Panc1 (cell line): ENCODE measurements around the gene CXCL17. TPM values are rescaled to one million over a fixed set of nuclear protein-coding genes. Genes with fewer than 3 reads are reported as not detected.

Experiments used
- ATAC-seq: fragments of 200-7000 bp; cut with Tn5 transposase; 2 replicates; pipeline ENCODE4 v1.9.1; 2020; ENCODE audit warnings: mild to moderate bottlenecking, moderate library complexity
- BruUV-seq: library from RNA; stranded (reverse); fragments of 400-500 nt; replicated peaks from 2 replicates; lab custom pipeline; 2021; lab: Mats Ljungman, UMichigan
- CTCF ChIA-PET: fragments of 300-600 bp; sonication (Branson Sonifier 250); formaldehyde crosslinking; loops from one replicate; lab custom pipeline; 2022; ENCODE audit warnings: antibody characterized with exemption; lab: Charles Lee
- POLR2A ChIA-PET: fragments of 300-600 bp; sonication (Branson Sonifier 250); formaldehyde crosslinking; loops from one replicate; lab custom pipeline; 2022; ENCODE audit warnings: antibody characterized with exemption; lab: Charles Lee
- DNase-seq: peaks from one replicate; pipeline ENCODE4 v3.0.0-alpha.2; 2010; ENCODE audit warnings: low read depth, low spot score
- H3K27ac ChIP-seq: 2 replicates; pipeline ENCODE4 v1.5.1; 2011; ENCODE audit warnings: mild to moderate bottlenecking, low read length, inconsistent platforms
- H3K27me3 ChIP-seq: fragments of 200-500 bp; sonication (Bioruptor generic); 2 replicates; pipeline ENCODE4 v1.6.0; 2014; ENCODE audit warnings: low read length, inconsistent platforms; ENCODE audit not compliant: control insufficient read depth, insufficient read depth
- H3K36me3 ChIP-seq: fragments of 200-500 bp; sonication (Bioruptor generic); 2 replicates; pipeline ENCODE4 v1.5.1; 2014; ENCODE audit warnings: inconsistent platforms, mild to moderate bottlenecking, low read length, moderate library complexity; ENCODE audit not compliant: control insufficient read depth, insufficient read depth
- H3K4me1 ChIP-seq: 2 replicates; pipeline ENCODE4 v1.5.1; 2011; ENCODE audit warnings: inconsistent platforms, mild to moderate bottlenecking, low read length, moderate library complexity; ENCODE audit not compliant: control insufficient read depth, insufficient read depth
- H3K4me3 ChIP-seq, 2 experiments: 2 replicates each; pipeline ENCODE4 v1.5.1; 2011 to 2012; ENCODE audit warnings: low read depth in 2 of 2, low read length in 2 of 2, mild to moderate bottlenecking in 2 of 2, inconsistent platforms in 1 of 2, moderate library complexity in 1 of 2
- H3K9me3 ChIP-seq: fragments of 200-500 bp; sonication (Bioruptor generic); 2 replicates; pipeline ENCODE4 v1.5.1; 2014; ENCODE audit warnings: low read depth, mild to moderate bottlenecking, inconsistent platforms, low read length, moderate library complexity; ENCODE audit not compliant: control insufficient read depth, insufficient read depth
- POLR2AphosphoS5 ChIP-seq: IDR thresholded peaks from 2 replicates; pipeline ENCODE4 v1.6.1; 2012; ENCODE audit warnings: mild to moderate bottlenecking, low read depth, low read length, moderate library complexity
- SIN3A ChIP-seq: IDR thresholded peaks from 2 replicates; pipeline ENCODE4 v1.6.1; 2012; ENCODE audit warnings: low read depth, mild to moderate bottlenecking, low read length, moderate library complexity, borderline replicate concordance; ENCODE audit not compliant: insufficient read depth
- TCF7L2 ChIP-seq: IDR thresholded peaks from 2 replicates; pipeline ENCODE4 v1.6.1; 2011; ENCODE audit warnings: mild to moderate bottlenecking, low read depth, low read length, inconsistent platforms
- in situ Hi-C: cut with HindIII; loops from 2 replicates; pipeline ENCODE4 v1.10.0; 2016; ENCODE audit warnings: low sequenced_read_pairs, low pct_unique_long_range_greater_than_20kb
- intact Hi-C: fragments of 100-400 bp; cut with micrococcal nuclease; formaldehyde crosslinking; loops from one replicate; pipeline ENCODE4 v1.10.0; 2022; ENCODE audit not compliant: unreplicated experiment
- total RNA-seq: library from RNA; stranded (reverse); gene quantifications from one replicate; pipeline ENCODE4 v1.2.1, GENCODE V29; 2021; ENCODE audit not compliant: unreplicated experiment
- TF ChIP-seq, protein P1 (sequence below): fragments of 450-650 bp; IDR thresholded peaks from 2 replicates; pipeline ENCODE4 v1.5.1; 2017; ENCODE audit warnings: mild to moderate bottlenecking
- TF ChIP-seq, protein P2 (sequence below), 2 experiments: IDR thresholded peaks; 2 replicates each; pipeline ENCODE4 v1.6.1; 2011 to 2012; ENCODE audit warnings: low read depth in 2 of 2, control low read depth in 1 of 2, low read length in 1 of 2, mild to moderate bottlenecking in 1 of 2, moderate library complexity in 1 of 2; ENCODE audit not compliant: insufficient read depth in 1 of 2

The CXCL17 gene
- total RNA-seq, 1 experiment from 2014 or later: not detected

DNA sequence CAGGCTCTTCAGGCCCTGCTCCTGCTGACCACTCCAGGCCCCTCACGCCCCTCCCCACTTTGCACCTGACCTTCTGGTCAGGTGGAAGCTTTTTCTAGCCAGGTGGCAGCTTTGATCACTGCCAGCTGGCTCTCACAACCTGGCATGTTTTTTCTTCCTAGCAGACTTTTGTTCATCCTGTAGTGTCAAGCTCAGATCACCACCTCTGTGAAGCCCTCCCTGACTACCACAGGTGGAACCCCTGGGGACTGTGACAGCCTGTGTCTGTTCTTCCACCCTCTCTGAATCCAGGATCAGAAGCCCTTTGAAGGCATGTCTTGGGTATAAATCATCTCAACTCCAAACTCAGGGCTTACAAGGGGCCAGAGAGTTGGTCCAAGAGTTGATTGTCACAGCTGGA, 42.3 kb downstream of the CXCL17 start:
- no peak for DNase-seq
- Histone ChIP-seq H3K9me3 (no peaks in the 10 kb centered on the region), H3K36me3 (no peaks in the 10 kb centered on the region), H3K4me3 (no peak overlapping the region), H3K27ac (no peak overlapping the region), H3K4me1 (peaks cover 9% of the 10 kb centered on the region), H3K27me3 (no peaks in the 10 kb centered on the region)
- POLR2A ChIA-PET: interaction anchor here (0.5 kb wide), 1 partner anchor 265 kb away, joined by 3 read pairs; no protein-coding TSS in a partner anchor
- in situ Hi-C loops: no loop called here
- intact Hi-C loops: no loop called here
- CTCF ChIA-PET: no interaction called here
- TF ChIP-seq, protein P1, sequence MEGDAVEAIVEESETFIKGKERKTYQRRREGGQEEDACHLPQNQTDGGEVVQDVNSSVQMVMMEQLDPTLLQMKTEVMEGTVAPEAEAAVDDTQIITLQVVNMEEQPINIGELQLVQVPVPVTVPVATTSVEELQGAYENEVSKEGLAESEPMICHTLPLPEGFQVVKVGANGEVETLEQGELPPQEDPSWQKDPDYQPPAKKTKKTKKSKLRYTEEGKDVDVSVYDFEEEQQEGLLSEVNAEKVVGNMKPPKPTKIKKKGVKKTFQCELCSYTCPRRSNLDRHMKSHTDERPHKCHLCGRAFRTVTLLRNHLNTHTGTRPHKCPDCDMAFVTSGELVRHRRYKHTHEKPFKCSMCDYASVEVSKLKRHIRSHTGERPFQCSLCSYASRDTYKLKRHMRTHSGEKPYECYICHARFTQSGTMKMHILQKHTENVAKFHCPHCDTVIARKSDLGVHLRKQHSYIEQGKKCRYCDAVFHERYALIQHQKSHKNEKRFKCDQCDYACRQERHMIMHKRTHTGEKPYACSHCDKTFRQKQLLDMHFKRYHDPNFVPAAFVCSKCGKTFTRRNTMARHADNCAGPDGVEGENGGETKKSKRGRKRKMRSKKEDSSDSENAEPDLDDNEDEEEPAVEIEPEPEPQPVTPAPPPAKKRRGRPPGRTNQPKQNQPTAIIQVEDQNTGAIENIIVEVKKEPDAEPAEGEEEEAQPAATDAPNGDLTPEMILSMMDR: no peak
- TF ChIP-seq TCF7L2 (no peak), SIN3A (no peak), POLR2AphosphoS5 (no peak)
- TF ChIP-seq, protein P2, sequence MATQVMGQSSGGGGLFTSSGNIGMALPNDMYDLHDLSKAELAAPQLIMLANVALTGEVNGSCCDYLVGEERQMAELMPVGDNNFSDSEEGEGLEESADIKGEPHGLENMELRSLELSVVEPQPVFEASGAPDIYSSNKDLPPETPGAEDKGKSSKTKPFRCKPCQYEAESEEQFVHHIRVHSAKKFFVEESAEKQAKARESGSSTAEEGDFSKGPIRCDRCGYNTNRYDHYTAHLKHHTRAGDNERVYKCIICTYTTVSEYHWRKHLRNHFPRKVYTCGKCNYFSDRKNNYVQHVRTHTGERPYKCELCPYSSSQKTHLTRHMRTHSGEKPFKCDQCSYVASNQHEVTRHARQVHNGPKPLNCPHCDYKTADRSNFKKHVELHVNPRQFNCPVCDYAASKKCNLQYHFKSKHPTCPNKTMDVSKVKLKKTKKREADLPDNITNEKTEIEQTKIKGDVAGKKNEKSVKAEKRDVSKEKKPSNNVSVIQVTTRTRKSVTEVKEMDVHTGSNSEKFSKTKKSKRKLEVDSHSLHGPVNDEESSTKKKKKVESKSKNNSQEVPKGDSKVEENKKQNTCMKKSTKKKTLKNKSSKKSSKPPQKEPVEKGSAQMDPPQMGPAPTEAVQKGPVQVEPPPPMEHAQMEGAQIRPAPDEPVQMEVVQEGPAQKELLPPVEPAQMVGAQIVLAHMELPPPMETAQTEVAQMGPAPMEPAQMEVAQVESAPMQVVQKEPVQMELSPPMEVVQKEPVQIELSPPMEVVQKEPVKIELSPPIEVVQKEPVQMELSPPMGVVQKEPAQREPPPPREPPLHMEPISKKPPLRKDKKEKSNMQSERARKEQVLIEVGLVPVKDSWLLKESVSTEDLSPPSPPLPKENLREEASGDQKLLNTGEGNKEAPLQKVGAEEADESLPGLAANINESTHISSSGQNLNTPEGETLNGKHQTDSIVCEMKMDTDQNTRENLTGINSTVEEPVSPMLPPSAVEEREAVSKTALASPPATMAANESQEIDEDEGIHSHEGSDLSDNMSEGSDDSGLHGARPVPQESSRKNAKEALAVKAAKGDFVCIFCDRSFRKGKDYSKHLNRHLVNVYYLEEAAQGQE (IDR thresholded peaks at IDR 0.05; ENCODE audit: insufficient read depth in 1 of 2, low read depth in 2 of 2, low read length in 1 of 2): no peak
- no TSS peak for BruUV-seq
- ATAC-seq: no peak

DNA sequence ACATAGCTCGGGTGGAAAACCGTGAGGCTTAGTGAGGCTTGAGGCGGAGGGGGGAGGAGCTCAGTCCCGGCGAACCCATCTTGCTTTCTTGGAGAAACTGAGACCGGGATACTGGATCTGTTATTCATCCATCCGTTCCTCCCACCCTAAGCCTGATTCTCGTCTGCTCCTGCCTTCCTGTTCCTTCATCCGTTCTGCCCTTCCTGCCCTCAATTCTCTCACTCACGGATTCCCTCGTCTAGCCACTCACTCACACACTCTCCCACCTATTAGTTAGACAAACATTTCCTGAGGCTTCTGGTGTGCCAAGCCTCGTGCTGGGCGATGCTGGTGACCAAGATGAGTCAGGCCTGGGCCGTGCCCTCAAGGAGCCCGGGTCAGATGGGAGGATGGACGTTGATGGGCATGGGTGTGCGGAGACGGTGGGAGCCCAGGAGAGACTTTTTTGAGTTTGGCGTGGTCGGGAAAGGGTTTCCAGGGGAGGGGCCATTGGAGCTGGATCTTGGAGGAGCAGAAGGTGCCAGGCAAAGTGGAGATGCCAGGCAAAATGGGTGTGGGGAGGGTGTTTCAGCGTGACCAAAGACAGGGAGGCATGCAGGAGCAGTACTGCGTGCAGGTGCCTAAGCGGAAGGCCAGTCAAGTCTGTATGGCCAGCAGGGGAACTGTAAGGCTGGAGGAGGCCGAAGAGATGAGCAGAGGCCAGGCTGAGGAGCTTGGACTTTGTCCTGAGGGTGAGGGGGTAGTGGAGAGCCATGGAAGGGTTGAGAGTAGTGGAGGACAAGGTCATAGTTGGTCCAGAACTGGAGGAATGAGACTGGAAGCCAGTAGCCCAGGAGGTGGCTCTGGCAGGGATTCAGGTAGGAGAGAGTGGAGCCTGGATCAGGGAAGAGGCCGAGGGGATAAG, 45.2 kb downstream of the CXCL17 start:
- POLR2A ChIA-PET: interaction anchor here (0.5 kb wide), 1 partner anchor 80 kb away, joined by 8 read pairs; no protein-coding TSS in a partner anchor
- DNase-seq: no peak
- intact Hi-C loops: no loop called here
- H3K4me3 ChIP-seq: peak overlapping the region; percentile 62 to 80
- peaks cover 9% of the 10 kb centered on the region for H3K4me1 ChIP-seq
- no peaks in the 10 kb centered on the region for H3K9me3 ChIP-seq
- no peaks in the 10 kb centered on the region for H3K36me3 ChIP-seq
- peak overlapping the region; percentile 86 for H3K27ac ChIP-seq
- no peak for TF ChIP-seq POLR2AphosphoS5
- TF ChIP-seq, protein P2 (IDR thresholded peaks at IDR 0.05; ENCODE audit: insufficient read depth in 1 of 2, low read depth in 2 of 2, low read length in 1 of 2): no peak
- TF ChIP-seq, protein P1: no peak
- TF ChIP-seq SIN3A: no peak
- TF ChIP-seq TCF7L2: no peak
- CTCF ChIA-PET: no interaction called here
- BruUV-seq: TSS peak; percentile 82
- in situ Hi-C loops: no loop called here
- no peak; the same call in 1 of the 2 replicates for ATAC-seq
- H3K27me3 ChIP-seq: no peaks in the 10 kb centered on the region
